NOMO-1 (cell line): Measurements from ENCODE around the gene KRTAP5-5.
"Not testable (repeated sequence)": the region's sequence is repeated elsewhere in the genome, so short reads cannot be mapped to it uniquely, and the experiment has no call there.

Source experiments
- DNase-seq, 2 experiments: peaks; one replicate each; lab custom pipeline; 2025; ENCODE audit not compliant: unreplicated experiment in 2 of 2; lab: John Stamatoyannopoulos, UW

Gene KRTAP5-5

GRCh38 chr11:1605923-1606322 lies 23.7 kb upstream of the KRTAP5-5 start:
- DNase-seq = peak; percentile 10 to 63

- not testable (repeated sequence) for DNase-seq
Observed at GRCh38 chr11:1607156-1607845, 22.3 kb upstream of the KRTAP5-5 start.

- DNase-seq = not testable (repeated sequence)
Observed at GRCh38 chr11:1607901-1608300, 21.7 kb upstream of the KRTAP5-5 start.

GRCh38 chr11:1608363-1608762 lies 21.2 kb upstream of the KRTAP5-5 start, which contains the start of gene KRTAP5-3:
Gene KRTAP5-3, minus strand, starts transcription at chr11:1608463. Its CDS starts 78 bp downstream, at chr11:1608385.
- no peak for DNase-seq

GRCh38 chr11:1618231-1618630 lies 11.3 kb upstream of the KRTAP5-5 start:
- no peak for DNase-seq

GRCh38 chr11:1619449-1619848 lies 10.1 kb upstream of the KRTAP5-5 start:
- no peak for DNase-seq

- DNase-seq = no peak
Observed at GRCh38 chr11:1622086-1622485, 7.5 kb upstream of the KRTAP5-5 start, which contains the start of gene KRTAP5-4. Gene KRTAP5-4, minus strand, starts transcription at chr11:1622138. Its CDS starts 45 bp downstream, at chr11:1622093.

- no peak for DNase-seq
Observed at GRCh38 chr11:1623716-1624115, 5.9 kb upstream of the KRTAP5-5 start.

GRCh38 chr11:1624621-1625020 lies 5.0 kb upstream of the KRTAP5-5 start:
- no peak for DNase-seq

GRCh38 chr11:1625541-1625940 lies 4.0 kb upstream of the KRTAP5-5 start:
- DNase-seq = no peak

GRCh38 chr11:1628506-1629325 lies 859 bp upstream of the KRTAP5-5 start:
- DNase-seq = peak; percentile 20 to 49

- no peak for DNase-seq
Observed at GRCh38 chr11:1630271-1630670, 696 bp downstream of the KRTAP5-5 start.

GRCh38 chr11:1631066-1631568 lies 1.5 kb downstream of the KRTAP5-5 start:
- DNase-seq = no peak

- DNase-seq = no peak
Observed at GRCh38 chr11:1632053-1632714, 2.6 kb downstream of the KRTAP5-5 start.

GRCh38 chr11:1633864-1634263 lies 4.3 kb downstream of the KRTAP5-5 start:
- DNase-seq = no peak

GRCh38 chr11:1636291-1636950 lies 6.8 kb downstream of the KRTAP5-5 start:
- DNase-seq = no peak

GRCh38 chr11:1637628-1638027 lies 8.1 kb downstream of the KRTAP5-5 start:
- DNase-seq = no peak

GRCh38 chr11:1638344-1638743 lies 8.8 kb downstream of the KRTAP5-5 start:
- DNase-seq = no peak

GRCh38 chr11:1639102-1639620 lies 9.6 kb downstream of the KRTAP5-5 start:
- no peak for DNase-seq

GRCh38 chr11:1639666-1640065 lies 10.1 kb downstream of the KRTAP5-5 start:
- DNase-seq = no peak
